ENCODE data around the gene KCNT2.
"Not testable (repeated sequence)": the region's sequence is repeated elsewhere in the genome, so short reads cannot be mapped to it uniquely, and the experiment has no call there.

Gene KCNT2

DNA sequence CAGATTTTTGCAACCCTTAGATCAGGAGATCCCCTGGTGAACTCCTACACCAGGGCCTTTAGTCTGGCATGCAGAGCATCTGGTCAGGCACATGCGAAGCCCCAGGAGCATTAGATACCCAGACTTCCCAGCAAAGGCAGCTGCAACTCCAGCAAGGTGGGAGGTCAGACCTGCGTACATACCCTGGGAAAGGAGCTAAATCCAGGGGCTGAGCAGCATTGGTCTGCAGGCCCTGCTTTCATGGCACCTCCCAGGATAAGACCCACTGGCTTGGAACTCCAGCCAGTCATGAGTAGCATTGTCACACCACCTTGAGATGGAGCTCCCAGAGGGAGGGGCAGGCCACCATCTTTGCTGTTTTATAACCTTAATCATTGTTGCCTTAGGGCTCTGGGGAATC lies 92.3 kb downstream of the KCNT2 start:
- no peak for DNase-seq (ENCODE audit: low read depth)

DNA sequence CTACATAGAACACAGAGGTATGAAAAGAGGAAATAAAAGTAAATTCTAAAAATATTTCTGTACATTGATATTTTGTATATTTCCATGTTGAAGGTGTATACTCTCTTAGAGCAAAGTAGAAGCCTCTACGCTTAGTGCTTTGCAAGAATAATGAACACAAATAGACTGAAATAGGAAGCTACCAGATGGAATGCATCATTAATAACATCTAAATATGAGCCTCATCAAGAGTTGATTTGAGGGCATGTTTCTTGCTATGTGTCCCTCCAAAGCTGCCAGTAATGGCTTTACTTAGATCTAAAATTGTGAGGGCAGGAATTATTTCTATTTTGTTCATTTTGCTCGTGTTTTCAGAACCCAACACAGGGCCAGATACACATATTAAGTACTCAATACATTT lies 94.4 kb downstream of the KCNT2 start:
- no peak for DNase-seq (ENCODE audit: low read depth)

DNA sequence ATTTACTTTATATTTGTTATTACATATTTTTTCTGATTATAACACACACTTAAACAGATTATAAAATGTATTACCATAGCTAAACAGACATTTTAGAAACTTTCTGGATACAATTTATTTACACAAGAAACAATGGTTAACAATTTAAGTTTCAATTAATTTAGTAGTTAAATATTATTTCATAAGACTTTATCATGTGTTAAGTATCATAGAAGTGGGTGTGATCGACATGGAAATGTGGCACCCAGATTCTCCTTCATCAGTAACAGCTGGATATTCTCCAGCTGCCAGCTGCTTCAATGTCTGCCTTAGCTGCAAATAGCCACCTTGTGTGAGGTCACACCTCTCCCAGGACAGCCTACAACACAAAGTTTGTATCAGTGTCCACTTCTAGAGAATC lies 97.8 kb downstream of the KCNT2 start:
- no peak for DNase-seq (ENCODE audit: low read depth)

DNA sequence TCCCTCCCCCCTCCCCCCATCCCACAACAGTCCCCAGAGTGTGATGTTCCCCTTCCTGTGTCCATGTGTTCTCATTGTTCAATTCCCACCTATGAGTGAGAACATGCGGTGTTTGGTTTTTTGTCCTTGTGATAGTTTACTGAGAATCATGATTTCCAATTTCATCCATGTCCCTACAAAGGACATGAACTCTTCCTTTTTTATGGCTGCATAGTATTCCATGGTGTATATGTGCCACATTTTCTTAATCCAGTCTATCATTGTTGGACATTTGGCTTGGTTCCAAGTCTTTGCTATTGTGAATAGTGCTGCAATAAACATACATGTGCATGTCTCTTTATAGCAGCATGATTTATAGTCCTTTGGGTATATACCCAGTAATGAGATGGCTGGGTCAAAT lies 104.0 kb downstream of the KCNT2 start:
- not testable (repeated sequence) for DNase-seq (ENCODE audit: low read depth)

DNA sequence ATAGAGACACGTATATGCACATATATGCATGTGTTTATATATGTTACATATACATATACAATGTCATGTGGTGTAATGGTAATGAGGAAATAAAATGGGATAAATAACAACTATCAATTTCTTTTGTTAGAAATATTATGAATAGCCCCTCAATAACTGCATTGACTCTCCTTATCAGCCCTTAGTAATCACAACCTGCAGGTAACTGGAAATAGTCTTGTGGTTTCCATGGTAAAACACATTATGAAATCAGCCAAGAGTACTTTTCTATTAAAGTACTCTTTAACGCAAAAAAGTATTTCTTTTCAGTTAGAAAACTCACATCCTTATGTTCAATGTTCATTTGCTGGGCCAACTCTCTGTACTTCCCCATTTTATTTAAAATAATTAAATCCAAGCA lies 105.8 kb downstream of the KCNT2 start:
- DNase-seq (ENCODE audit: low read depth): no peak

DNA sequence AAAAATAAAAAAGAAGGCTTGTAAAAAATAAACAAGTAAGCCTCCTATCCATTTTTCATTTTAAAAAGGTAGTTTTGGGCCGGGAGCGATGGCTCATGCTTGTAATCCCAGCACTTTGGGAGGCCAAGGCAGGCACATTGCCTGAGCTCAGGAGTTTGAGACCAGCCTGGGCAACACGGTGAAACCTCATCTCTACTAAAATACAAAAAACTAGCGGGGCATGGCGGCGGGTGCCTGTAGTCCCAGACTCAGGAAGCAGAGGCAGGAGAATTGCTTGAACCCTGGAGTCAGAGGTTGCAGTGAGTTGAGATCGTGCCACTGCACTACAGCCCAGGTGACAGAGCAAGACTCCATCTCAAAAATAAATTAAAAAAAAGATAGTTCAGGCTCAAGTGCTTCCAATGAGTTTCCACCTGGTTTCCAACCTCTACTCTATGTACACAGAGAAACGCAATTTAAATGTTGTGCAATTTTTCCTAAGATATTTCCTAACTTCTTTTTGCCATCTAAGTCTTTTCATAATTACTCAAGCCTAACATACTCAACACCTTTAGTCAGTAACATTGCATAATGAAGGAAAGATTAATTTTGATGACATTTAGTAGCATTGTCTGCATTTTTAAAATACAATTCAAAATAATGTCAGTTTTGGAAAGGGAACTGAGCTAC lies 106.3 kb downstream of the KCNT2 start:
- DNase-seq (ENCODE audit: low read depth): no peak

DNA sequence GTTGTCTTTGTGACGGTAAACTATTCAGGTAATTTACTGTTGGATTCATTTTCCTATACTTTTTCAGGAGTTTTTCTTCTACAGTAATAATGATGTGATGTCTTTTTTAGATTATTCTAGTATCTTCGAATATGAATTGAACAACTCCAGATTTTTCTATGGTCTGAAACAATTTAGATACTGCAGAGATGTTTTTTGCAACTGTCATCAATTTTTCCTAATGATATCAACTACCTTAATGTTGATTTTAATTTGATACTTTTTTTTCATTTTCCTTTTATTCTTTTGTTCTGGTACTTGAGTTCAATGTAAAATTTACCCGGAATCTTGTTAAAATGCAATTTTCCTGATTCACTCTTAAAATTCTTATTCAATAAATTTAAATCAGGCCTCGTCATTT lies 110.4 kb downstream of the KCNT2 start:
- no peak for DNase-seq (ENCODE audit: low read depth)

DNA sequence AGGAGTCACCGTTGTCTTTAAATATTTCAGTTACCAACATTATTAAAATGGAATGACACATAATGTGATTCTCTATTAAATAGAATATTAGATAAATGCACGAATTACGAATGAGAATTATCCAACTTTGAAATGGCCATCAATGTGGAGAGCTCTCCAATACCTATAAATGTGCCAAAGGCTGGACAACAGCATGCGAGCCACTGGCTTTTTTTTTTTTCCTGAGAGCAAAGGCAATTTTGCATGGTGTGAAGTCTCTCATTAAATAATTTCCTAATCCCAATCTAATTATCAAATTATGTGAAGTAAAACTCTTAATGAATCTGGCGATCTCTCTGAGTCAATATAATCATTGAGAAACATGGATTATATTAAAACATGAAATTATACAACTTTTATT lies 113.5 kb downstream of the KCNT2 start:
- DNase-seq (ENCODE audit: low read depth): no peak

DNA sequence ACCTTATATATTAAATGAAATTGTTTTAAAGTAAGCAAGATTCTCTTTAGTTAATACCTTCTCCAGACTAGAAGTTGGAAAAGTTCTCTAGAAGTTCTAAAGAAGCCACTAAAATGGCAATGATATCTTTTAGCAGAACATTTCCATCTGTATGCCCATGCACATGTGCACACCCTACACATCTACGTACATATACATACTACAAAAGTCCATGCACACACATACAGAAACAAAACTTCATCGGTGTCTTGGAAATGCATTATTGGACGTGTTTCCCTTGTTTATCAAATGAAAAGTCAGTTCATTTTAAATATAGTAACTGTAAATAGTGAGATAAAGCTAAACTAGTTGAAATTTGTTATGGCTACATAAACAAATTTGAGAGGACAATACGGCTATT lies 114.4 kb downstream of the KCNT2 start:
- DNase-seq (ENCODE audit: low read depth): no peak

DNA sequence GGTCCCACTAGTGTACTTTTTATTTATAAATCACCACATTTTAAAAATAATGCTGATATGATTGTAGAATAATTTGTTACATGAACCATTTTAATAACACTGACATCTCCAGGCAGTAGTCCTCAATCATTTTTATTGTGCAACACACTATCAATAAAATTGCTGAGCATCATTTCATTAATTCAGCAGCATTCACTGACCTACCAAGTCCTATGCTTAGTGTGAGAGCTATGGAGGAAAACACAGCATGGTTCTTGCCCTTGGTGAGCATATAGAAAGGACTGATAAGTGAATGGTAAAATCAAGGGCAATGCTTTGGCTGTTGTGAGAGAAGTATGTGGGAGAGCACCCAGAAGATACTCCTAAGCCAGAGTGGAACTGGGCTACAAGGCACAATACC lies 119.7 kb downstream of the KCNT2 start:
- no peak for DNase-seq (ENCODE audit: low read depth)

DNA sequence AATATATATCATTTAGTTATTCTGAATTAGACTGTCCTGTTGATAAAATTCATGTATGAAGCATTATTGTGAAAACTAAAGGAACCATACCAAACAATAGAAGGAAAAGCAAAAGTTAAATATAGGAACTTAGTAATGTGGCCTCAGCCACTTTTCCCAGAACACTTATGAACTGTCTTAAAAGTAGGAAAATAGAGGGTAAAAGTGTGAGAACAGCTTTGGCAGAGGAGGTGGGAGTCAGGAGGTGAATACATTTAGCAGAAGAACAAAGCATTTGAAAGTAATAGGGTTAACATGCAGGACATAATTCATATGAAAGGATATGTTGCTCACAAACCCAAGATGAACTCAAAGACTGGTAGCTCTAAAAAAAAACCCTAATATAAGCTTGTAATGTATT lies 121.9 kb downstream of the KCNT2 start:
- no peak for DNase-seq (ENCODE audit: low read depth)

DNA sequence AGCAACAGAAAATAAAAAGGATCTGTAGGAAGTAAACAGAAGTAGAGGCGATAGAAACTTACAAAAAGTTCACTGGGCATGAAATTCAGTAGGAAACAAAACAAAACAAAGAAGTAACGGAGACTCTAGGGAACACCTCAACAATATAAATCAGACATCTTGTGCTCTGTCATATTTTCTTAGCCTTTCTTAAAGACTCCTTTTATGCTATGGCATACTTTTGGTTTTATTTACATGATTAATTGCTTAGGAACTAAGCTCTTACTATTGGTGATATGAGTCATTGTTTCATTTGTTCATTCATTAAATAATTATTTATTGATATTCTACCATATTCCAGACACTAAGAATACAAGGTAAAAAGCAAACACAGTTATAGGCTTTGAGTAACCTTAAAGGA lies 126.6 kb downstream of the KCNT2 start:
- no peak for DNase-seq (ENCODE audit: low read depth)

DNA sequence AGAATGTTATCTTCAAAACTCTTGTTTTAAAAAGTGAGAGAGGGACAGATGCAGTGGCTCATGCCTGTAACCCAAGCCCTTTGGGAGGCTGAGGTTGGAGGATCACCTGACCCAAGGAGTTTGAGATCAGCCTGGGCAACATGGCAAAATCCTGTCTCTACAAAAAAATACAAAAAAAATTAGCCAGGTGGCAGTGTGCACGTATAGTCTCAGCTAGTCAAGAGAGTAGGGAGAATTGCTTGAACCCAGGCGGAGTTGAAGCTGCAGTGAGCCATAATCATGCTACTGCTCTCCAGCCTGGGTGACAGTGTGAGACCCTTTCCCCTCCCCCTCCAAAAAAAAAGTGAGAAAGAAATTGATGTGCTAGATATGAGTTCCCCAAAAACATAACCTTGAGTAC lies 131.0 kb downstream of the KCNT2 start:
- no peak for DNase-seq (ENCODE audit: low read depth)

DNA sequence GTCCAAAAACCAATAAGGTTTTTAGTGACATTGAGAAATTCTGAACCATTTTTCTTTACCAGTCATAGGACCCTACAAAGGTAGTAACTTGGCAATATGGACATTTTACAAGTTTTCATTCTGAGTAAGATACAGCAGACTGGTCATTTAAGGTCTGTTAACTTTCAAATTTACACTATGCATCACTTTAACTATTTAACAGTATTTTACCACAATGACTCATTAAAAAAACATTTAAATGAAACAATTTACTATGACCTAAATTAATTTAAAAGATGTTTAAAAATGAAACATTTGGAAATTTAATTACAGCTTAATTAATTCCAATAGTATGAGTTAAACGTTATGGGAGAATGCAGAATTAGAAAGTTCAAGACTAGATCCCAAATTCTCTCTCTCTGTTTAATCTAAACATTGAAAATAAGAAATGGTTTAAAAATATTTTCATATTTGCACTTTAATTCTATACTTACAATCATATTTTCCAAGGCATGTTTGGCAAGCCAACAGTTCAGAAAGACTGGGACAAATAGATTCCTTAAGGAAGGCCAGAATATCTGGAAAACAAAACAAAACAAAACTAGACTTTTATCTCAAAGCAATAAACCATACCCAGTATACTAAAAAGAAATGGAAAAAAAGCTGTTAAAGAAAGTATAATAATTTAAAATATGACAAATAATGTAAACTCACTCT lies 140.9 kb downstream of the KCNT2 start:
- DNase-seq (ENCODE audit: low read depth): no peak

DNA sequence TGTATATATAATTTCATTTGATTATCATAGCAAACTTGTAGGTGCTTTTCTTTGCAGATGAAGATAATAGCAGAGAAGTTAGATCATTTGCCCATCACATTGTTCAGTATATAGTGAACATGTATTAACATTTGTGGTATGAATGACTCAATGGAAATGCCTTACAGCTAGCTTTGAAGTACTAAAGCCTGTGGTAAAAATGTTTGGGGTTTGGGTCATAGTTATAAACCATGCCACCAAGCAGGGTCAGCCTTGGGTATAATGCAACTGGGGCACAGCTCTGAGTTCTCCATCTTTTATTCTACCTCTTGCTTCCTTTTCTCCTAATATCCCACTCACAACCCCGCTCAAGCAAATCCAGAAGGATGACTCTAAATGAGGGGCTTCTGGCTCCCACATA lies 141.6 kb downstream of the KCNT2 start:
- DNase-seq (ENCODE audit: low read depth): no peak

DNA sequence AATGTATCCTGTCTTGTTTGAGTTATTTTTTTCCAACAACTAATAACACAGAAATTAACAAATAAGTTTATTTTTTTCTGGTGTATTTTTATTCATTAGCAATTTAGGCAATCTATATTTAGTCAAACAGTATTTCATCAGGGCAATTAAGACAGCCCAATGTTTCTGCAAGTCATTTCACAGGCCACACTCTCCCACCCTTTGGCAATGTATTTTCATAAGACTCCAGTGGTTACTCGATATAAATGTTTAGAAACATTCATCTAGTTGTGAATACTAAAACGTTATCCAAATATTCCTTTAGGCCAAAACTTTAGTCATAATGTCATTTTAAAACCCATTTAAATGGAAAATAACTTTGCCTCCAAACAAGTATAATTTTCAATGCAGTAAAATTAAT lies 142.1 kb downstream of the KCNT2 start:
- no peak for DNase-seq (ENCODE audit: low read depth)

DNA sequence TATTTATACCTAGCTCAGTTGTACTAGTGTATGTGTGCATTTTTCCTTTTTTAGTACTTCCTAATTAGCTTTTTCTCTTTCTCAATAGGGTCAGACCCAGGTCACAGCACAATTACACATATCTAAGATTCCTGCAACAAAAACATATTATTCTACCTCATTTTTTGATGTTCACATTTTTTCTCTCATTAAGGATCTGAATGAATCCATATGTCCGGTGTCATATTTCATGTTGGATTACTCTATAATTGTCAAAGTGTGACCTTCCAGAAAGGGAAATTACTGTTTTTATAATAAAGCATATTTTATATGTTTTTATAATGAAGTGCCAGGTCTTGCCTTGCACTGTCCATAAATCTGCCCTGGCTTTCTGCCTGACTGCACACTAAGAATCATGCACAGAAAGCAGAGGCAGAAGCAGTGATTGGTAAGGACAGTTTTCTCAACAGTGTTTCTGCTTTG lies 143.7 kb downstream of the KCNT2 start:
- DNase-seq (ENCODE audit: low read depth): no peak

DNA sequence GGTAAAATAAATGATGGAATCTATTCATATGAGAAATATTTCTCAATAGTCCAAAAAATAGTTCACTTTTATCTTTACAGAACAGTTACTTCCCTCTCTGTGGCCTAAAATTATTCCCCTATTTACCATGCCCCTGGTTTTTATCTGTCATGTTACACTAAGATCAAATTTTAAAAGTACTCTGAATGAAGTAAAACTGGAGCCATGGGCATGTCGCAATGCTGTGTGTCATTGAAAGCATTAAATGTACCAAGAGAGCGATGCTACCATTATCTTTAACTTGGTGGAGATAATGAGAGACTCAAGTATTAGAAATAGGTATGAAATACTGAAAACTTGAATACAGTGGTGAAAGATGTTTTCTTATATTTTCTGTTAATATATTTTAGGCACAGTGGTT lies 146.2 kb downstream of the KCNT2 start:
- DNase-seq (ENCODE audit: low read depth): no peak

DNA sequence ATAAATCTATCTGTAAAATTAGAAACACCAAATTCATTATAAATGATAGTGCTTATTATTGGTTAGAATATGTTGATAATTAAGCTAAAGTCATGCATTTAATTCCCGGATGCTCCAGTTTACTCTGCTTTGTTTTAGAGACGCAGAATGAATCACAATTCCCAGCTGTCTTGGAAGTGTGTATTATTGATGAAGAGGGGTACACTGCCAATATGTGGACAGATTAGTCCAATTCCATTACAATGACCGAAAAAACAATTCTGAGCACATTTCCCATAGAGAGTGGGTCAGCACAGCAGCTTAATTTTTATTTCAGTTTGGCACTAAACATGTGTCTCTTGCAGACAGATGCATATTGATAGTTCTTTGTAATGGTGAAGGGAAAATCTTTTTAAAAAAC lies 146.7 kb downstream of the KCNT2 start:
- no peak for DNase-seq (ENCODE audit: low read depth)

DNA sequence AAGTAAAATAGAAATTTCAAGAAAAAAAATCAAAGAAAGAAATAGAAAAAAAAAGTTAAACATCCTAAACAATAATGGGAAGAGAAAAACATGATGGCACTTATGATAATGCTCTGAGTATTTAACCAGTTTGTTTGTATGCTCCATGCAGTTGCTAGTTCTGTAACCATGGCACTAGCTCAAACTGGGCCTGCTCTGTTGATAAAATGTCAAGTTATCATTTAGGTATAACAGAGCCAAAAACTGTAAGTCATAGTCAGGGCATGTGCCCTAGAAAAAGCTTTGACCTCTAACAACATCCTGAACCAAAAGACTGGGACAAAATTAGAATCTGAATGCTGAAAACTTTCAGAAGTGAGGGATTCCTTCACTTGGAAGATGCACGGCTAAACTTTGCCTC lies 148.9 kb downstream of the KCNT2 start:
- no peak for DNase-seq (ENCODE audit: low read depth)

DNA sequence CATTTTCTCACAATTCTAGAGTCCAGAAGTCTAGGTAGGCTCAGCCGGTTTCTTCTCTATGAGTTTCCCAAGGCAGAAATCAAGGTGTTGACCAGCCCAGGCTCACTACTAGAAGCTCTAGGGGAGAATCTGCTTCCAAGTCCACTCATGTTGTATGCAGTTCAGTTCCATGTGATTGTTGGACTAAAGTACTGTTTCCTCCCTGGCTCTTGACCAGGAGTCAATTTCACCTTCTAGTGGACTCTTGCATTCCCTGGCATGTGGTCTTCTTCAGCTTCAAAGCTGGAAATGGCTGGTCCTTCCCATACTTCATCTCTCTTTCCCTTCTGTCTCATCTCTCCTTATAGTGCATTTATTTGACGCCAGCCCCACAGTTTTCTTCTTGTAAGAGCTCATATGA lies 153.4 kb downstream of the KCNT2 start:
- DNase-seq (ENCODE audit: low read depth): no peak

DNA sequence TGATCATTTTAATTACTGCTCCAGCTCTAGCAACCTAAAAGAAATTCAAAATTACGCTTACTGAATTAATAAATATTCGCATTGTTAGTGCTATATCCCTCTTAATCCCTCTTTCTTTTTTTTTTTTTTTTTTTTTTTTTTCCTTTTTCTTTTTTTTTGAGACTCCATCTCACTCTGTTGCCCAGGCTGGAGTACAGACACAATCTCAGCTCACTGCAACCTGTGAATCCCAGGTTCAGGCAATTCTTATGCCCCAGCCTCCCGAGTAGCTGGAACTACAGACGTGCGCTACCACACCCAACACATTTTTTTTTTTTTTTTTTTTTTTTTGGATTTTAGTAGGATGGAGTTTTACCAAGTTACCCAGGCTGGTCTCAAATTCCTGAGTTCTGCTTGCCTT lies 157.1 kb downstream of the KCNT2 start:
- DNase-seq (ENCODE audit: low read depth): no peak

DNA sequence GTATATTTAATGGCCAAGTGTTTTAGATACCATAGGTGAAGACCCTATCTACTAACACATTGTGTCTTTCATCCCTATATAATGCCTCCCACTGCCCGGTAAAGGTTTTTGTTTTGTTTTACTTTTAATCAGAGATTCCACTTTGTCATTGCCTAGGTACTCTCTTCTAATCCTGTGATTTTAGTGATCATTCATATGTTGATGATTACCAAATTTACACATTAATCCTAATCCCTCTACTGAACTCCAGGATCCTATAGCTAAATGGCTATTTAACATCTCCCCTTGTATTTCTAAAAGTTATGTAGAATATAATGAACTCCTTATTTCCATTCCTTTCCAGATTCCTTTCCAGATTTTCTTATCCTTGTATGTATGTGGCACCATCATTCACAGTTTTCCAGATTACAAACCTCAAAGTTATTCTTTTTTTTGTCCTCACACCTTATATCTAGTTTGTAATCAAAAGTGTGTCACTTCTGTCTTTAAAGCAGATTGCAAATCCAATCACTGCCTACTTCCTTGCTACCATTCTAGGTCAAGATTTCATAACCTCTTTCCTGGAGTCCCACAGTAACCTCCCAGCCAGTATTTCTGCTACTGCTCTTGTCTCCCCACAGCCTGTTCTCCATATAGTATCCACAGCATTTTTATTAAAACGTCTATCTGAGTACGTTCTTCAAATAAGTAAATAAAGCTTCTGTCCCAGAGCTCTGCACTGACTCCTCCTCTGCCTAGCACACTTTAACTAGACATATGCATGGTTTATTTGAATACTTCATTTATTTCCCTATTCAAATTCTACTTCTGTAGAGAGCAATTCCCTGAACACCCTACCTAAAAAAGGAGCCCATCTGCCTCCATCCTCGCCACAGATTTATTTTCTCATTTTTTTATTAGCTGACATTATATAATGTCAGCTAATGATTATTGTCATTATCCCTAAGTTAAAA lies 157.8 kb downstream of the KCNT2 start:
- DNase-seq (ENCODE audit: low read depth): no peak

Data from activated T-helper 1 cell treated with Interleukin-2 at 50 U/mL for 16 hours (primary cell).